ENCODE measurements around the gene WDFY4.

WDFY4 gene

DNA sequence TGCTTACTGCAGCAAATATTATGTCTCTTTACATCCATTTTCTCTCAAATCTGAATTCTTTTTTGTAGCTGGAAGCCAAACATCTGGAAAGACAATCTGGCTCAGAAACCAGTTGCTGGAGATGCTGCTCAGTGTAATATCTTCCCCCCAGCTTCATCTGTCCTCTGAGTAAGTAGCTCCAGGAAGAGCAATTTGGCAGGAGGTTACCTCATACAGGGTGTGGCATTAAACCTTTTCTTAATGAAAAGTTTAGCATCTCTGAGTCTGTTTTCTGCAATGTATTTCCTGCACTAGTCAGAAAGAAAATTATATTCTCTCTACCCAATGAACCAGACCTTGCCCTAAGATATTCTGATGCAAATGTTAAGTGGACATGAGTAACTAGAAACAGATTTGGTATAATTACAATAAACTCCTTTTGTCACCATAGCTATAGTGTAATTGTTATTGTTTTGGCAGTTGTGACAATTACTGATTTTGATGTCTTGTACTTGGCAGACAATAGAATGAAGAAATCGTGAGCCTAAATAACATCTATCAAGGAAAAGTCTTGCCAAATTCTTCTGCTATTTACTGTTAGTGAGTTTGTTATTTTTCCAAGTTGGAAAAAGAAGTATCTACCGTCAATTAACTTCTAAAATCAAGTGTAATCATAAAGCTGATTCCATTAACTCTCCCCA, 123.3 kb downstream of the WDFY4 start:
- DNase-seq (ENCODE audit: low read depth in 1 of 2, low spot score in 1 of 2), result no peak

DNA sequence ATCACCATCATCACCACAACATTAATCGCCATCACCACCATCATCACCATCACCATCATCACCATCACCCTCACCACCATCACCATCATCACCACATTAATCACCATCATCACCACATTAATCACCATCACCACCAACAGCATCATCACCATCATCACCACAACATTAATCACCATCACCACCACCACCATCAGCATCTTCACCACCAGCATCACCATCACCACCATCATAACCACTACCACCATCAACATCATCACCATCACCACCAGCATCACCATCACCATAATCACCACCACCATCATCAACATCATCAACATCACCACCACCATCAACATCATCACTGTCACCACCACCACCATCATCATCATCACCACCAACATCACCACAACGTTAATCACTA, 124.6 kb downstream of the WDFY4 start:
- no peak for DNase-seq (ENCODE audit: low read depth in 1 of 2, low spot score in 1 of 2)

DNA sequence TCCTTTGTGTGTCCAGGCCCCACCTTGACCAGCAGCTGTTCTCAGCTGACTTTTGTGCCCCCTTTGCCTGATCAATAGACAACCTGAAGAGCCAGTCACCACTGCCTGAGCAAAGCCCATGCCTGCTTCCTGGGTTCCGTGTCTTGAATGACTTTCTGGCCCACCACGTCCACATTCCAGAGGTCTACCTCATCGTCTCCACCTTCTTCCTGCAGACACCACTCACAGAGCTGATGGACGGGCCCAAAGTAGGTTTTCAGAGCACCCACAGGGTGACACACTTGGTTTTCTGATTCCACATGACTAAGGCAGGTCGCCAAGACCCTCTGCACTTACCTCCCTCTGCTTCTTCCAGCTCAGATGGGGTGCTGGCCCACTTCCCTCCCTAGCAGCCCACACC, 126.8 kb downstream of the WDFY4 start:
- DNase-seq (ENCODE audit: low read depth in 1 of 2, low spot score in 1 of 2), result no peak

DNA sequence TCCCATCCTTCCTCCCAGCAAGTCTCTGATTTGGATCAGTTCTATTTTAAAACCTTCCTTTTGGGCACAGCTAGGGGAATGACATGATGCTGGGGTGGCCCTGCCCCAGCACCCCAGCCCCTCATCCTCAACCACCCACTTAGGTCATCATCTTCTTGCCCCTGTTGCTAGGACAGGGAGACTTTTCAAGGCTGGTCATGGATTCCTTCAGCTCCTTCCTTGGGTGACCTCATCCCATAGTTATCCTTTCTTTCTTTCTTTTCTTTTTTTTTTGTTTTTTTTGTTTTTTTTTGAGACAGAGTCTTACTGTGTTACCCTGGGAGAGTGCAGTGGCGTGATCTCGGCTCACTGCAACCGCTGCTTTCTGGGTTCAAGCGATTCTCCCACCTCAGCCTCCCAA, 127.2 kb downstream of the WDFY4 start:
- DNase-seq (ENCODE audit: low read depth in 1 of 2, low spot score in 1 of 2), result no peak

DNA sequence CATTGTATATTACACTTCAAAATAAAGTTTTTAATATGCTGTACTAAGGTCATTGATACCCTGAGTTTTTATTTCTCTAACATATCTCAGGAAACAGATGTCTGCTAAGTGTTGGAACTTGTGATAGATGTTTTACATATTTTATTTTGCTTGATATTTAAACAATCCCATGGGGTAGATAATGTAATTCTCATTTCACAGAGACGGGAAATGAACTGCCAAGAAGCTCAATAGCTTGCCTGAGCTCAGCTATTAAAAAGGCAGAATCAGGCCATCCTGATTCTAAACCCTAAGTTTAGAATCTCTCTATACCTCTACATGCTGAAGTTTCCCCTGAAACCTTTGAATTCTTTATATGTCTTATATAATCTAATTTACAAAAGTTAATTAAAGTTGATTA, 128.6 kb downstream of the WDFY4 start:
- DNase-seq (ENCODE audit: low read depth in 1 of 2, low spot score in 1 of 2), result no peak

DNA sequence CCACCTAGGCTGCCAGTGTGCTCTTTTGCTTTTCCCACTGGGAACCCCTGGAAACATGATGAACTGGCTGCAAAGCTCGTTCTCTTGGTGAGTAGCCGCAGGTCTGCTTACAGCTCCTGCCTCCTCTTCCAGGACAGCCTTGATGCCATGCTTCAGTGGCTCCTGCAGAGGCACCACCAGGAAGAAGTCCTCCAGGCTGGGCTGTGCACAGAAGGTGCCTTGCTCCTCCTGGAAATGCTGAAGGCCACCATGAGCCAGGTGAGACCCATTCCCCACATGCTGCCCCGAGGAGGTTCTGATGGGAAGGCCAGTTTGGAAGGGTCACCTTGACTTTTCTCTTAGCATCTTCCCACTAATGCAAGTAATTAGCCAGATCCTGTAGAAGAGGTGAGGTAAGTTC, 129.2 kb downstream of the WDFY4 start:
- DNase-seq (ENCODE audit: low read depth in 1 of 2, low spot score in 1 of 2), result no peak

DNA sequence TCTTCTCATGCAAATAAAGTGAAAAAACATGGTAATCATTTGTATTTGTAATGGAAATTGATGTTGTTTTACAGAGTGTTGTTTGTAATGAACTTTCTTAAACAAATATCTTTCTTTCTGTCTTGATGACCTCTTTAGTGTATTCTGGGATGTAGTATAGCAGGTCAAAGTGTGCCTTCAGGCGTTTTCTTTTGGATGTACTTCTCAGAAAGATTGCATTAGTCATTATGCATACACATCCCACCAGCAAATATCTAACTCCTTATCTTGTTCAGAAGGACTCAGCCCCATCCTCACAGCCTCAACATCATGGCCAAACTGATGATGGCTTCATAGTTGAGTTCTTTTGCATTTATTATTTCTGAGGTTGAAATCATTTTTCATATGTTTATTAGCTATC, 130.3 kb downstream of the WDFY4 start:
- no peak for DNase-seq (ENCODE audit: low read depth in 1 of 2, low spot score in 1 of 2)

DNA sequence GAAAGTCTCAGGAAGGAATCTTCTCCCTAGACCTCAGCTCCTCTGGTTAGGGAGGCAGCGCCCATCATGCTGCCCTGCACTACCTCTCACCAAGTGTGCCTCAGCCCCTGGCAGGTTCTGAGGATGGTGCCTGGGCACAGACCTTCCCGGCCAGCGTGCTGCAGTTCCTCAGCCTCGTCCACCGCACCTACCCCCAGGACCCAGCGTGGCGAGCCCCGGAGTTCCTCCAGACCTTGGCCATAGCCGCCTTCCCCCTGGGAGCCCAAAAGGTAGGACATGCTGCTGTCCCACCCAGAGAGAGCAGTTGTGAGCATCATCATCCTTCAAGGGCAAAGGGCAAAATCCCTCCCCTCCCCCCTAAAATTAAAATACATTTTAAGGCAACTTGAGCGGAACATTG, 132.5 kb downstream of the WDFY4 start:
- no peak for DNase-seq (ENCODE audit: low read depth in 1 of 2, low spot score in 1 of 2)

DNA sequence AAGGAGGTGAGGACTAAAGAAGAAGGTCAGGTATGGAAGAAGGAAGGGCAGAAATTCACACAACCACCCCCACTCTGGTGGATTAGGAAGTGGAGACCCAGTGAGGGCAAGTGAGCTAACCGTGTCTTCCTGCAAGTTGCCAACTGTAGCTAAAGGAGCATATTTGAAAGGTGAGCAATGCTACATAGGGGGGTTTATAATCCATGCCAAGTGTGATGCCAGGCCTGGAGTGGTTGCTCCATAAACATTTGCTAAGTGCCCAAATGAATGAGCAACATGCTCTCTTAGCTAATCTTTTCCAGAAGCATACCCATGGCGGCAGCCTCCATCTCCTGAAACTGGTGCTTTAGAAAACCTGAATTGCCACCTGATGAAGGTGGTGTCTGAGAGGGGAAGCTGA, 133.4 kb downstream of the WDFY4 start:
- no peak for DNase-seq (ENCODE audit: low read depth in 1 of 2, low spot score in 1 of 2)

DNA sequence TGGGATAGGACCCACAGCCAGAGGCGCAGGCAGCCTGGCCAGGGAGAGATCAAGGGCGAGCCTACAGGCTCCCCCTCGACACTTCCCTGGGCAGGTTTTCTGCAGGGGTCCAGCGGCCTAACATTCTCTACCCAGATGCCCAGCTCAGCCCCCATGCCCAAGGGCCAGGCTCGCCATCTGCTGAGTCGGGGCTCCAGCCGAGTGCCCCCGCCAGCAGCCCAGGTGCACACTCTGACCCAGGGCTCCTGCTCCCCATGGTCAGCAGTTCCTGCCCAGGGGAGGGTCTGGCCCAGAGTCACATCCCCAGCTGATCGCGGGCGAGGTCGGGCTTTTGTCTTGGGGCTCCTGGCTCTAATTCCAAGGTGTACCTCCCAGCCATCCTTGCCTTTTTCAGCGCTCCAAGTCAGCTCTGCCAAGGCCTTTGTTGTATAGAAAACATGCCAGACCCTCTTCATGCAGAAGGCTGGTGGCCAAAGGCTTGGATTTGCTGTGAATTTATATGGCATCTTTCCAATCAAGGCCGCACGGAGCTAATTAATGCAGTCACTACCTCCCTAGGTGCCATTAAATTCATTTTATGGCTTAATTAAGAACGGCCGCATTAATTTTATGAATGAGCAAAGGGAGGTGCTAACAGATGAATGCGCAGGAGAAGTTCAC, 134.3 kb downstream of the WDFY4 start:
- DNase-seq (ENCODE audit: low read depth in 1 of 2, low spot score in 1 of 2), result no peak

DNA sequence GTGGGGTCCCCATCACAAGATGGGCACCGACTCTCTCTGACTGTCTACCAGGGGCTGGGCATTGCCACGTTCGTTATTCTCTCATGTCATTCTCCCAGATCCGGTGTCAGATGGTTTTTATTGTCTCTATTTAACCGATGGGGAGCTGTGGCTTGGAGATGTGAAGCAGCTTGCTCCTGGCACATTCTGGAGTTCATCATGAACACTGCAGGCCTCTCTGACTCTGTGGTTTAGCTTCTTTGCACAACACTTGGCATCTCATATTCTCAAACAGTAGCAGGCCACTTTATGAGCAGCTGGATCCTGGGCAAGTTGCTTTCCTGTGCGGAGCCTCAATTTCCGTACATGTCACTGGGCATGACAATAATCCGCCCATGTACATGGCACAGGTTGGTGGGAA, 135.1 kb downstream of the WDFY4 start:
- DNase-seq (ENCODE audit: low read depth in 1 of 2, low spot score in 1 of 2), result no peak

DNA sequence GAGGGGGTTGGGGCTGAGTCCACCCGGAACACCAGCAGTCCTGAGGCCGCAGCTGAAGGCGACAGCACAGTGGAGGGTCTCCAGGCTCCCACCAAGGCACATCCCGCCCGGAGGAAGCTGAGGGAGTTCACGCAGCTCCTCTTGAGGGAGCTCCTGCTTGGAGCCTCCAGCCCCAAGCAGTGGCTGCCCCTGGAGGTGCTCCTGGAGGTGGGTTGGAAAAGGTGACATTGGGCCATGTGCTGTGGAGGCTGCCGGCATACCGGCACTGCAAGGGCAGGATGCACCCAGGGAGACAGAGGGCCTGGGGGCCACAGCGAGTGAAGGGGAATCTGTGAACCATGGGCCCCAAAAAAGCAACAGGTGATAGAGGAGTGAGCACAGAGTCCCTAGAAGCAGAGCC, 135.6 kb downstream of the WDFY4 start:
- no peak for DNase-seq (ENCODE audit: low read depth in 1 of 2, low spot score in 1 of 2)

DNA sequence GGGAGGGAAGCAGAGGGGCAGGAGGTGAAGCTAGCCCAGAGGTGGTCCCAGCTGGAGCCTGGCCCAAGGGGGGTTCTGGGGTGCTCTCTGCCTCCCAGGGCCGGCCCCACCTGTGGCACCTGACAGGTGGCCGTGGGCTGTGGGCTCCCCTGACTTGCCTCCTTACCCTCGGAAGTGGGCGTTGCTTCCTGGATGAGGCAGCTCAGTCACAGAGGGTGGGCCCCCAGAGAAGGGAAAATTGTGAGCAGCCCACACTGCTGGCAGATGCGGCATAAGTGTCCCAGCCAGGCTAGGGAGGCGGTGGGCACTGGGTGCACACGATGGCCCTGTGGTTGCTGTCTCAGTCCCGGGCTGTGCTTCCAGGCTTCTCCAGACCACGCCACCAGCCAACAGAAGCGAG, 136.0 kb downstream of the WDFY4 start:
- no peak for DNase-seq (ENCODE audit: low read depth in 1 of 2, low spot score in 1 of 2)

DNA sequence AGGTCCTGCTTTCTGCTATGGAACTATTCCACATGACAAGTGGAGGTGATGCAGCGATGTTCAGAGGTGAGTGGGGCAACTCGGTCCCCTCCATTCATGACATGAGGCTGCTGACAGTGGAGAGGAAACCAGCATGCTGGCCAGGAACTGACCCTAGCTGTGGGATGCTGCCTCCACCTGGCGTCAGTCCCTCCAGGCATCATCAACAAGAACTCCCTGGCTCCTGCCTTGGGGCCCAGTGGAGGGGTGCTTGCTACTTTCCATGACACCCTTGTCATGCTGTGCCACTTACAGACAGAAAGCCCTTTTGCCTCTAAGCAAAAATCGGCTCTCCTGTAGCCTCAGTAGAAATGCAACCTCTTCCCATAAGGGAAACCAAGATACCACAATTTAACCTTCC, 136.4 kb downstream of the WDFY4 start:
- DNase-seq (ENCODE audit: low read depth in 1 of 2, low spot score in 1 of 2), result no peak

DNA sequence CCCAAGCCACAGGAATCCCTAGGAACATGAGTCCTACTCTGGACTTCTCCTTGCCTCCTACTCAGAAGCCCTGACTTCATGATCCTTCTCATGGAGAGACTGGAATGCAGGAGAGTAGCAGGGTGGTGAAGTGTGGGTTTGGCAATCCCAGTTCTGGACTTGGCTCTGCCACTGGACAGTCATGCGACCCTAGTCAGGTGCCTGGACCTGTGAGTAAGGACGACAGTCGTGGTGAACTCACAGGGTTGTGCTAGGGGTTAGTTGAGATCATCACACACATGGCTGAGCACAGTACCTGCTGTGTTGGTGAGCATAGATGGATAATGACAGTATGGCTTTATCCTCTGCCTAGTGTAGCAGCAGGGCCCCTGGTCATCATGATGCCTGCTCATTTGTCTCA, 137.0 kb downstream of the WDFY4 start:
- DNase-seq (ENCODE audit: low read depth in 1 of 2, low spot score in 1 of 2), result no peak

DNA sequence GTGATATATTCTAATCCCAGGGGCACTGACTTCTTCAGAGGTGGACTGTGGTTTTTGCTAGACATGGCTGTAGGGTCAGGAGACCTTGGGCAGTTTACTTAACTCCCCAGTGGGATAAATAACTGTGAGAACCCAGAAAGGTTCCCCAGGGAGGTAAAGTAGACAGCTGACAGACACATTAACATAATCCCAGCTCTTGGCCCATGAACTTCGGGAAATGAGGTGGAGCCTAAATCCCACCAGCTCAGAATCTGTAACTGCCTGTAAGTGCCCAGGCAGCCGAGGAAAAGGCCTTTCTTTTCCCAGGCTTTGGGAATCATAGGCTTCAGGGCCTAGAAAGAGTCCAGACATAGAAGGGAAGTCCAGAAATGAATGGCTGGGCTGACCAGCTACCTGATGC, 149.0 kb downstream of the WDFY4 start:
- DNase-seq (ENCODE audit: low read depth in 1 of 2, low spot score in 1 of 2), result no peak

DNA sequence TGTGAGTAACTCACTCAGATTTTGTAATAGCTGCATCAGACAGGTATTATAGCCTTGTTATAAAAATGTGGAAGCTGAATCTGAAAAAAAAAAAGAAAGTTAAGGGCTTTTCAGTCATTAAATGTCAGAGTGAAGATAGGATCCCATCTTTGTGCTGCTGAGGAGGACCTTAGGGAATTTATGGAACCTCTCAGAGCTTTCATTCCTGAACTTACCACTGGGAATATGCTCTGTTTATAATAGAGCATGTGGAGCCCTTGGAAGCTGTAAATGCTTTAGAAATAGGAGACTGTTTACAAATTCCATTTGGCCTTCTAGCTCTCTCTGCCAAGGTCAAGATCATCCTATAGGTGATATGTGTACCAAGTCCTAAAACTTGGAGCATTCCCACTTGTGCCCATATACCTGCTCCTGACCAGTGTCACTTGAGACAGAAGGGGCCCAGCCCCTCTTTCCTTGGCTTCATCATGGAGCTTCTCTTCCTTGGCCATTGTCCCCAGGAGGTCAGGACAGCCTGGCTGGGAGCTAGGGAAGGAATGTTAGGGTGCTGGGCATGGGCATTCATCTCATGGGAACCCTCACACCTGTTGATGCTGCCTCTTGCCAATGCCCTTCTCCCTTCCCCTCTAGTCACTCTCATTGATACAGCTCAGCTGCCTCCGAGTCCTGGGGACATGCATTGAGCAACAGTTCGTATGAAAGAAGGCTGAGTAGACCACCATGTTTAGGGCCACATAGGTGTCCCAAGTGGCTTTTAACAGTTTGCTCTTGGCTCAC, 149.7 kb downstream of the WDFY4 start:
- DNase-seq (ENCODE audit: low read depth in 1 of 2, low spot score in 1 of 2), result no peak

DNA sequence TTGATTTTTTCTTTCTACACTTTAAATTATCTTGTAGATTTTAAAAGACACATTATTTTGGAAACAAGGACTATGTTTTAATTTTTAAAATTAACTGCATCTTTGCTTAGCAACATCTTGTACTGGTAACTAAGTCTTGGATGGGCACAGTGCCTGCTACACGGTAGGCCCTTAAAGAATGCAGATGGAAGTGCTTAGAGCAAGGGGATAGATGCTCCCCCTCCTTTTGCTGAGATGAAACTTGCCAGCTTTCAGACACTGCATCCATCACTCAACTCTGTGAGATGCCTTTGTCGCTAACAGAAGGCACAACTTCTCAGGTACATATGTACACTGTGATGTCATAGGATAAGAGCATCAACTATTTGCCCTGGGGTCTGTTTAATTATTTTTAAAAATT, 151.1 kb downstream of the WDFY4 start:
- no peak for DNase-seq (ENCODE audit: low read depth in 1 of 2, low spot score in 1 of 2)

DNA sequence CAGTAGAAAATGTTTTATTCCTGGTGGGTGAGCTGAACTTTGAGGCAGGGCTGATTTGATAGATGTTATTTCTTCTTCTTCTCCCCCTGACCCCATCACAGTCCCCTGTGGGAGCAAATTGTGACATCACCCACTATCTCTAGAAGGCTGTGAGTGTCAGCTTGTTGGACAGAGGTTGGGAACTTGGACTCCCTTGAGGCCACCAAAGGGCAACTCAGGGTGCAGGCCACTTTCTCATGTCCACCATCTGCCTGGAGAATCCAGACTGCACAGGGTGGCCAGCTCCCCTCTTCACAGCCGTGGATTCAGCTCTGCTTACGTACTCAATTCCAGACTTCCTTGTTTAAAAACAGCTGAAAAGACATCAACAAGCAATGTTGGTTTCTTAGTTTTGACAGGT, 151.9 kb downstream of the WDFY4 start:
- no peak for DNase-seq (ENCODE audit: low read depth in 1 of 2, low spot score in 1 of 2)

DNA sequence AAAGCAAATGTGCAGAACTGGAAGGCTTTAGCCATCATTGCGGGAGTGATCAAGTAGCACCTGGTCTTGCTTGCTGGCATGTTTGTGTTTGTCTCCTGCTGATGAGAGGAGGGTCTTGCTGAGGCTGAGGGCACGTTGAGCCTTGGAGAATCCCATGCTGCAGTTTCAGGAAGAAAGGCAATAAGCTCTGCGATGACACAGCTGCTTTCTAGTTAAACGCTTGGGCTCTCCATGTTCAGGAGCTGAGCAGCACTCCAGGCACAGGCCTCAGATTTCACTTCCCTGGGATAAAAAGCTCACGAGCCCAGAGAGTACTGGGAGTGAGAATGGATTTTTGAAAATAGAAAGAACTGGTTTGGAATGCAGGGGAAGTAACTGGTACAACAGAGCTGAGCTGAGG, 154.2 kb downstream of the WDFY4 start:
- DNase-seq (ENCODE audit: low read depth in 1 of 2, low spot score in 1 of 2), result no peak

DNA sequence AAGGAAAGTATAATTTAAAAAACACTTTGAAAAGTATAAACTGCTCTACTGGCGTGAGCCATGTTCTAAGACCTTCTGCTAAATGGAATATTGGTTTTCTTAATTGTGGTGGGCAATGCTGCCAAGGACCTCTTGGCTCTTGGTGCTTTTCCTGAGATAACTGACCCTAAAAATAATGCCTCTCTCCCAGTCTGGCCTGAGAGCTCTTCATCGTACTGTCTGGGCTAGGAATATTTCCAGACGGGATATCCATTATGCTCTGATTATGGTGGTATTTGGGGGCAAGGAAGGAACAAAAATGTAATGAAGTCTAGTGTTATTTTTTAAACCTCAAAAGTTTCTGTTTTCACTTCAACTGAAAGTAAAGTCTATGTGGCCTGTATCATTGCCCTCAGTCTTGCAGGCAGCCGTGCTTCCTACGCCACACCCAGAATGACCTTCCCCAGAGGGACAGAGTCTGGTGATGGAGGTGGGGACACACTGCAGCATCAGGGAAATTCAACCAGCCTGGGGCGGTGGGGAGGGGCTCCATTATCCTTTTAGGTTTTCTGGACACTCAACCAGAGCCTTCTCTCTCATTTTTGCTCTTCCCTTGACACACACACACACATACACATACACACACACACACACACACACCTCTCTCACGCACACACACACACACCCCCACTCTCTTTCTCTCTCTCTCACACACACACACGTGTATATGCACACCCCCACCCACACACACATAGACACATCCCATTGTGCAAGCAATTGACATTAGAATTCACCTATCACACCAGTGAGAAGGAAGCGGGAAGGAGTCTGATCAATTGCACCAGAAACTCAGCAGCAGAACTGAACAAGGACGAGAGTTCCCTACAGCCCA, 155.4 kb downstream of the WDFY4 start:
- no peak for DNase-seq (ENCODE audit: low read depth in 1 of 2, low spot score in 1 of 2)

DNA sequence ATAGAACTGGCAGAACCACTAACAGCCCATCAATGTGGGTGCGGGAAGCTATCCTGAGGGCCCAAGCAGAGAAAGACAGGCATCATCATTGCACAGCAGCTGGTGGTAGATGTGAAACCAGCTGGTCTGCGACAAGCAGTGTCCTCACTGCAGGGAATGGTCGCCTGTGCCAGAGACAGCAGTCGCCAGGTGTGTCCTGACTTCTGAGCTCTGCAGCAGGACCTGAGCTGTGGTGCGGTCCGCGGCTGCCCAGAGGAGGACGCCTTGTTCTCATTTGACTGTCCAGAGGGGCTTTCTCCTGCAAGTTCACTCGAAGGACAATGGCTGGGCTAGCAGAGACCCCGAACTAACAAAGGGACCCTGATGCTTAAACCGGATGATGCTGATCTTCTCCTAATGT, 157.6 kb downstream of the WDFY4 start:
- DNase-seq (ENCODE audit: low read depth in 1 of 2, low spot score in 1 of 2), result no peak
